HEK293 (cell line): ENCODE data around the gene C11orf86.

Source experiments
- KLF1 ChIP-seq: fragments of 450-650 bp; formaldehyde crosslinking; IDR thresholded peaks from 2 replicates; pipeline ENCODE4 v1.5.1; 2016; ENCODE audit warnings: missing biosample characterization, missing genetic modification characterization
- SALL2 ChIP-seq: fragments of 450-650 bp; formaldehyde crosslinking; IDR thresholded peaks from 2 replicates; pipeline ENCODE4 v1.5.0; 2017; ENCODE audit warnings: missing biosample characterization, mild to moderate bottlenecking, missing genetic modification characterization, borderline replicate concordance
- TCF7L2 ChIP-seq: IDR thresholded peaks from 2 replicates; pipeline ENCODE4 v1.6.1; 2011; ENCODE audit warnings: low read depth, mild to moderate bottlenecking, inconsistent platforms, low read length, moderate library complexity, borderline replicate concordance
- ZBTB11 ChIP-seq: fragments of 450-650 bp; formaldehyde crosslinking; conservative IDR thresholded peaks from 2 replicates; pipeline ENCODE4 v1.5.1; 2016; ENCODE audit warnings: low read depth, missing biosample characterization, missing genetic modification characterization
- ZBTB21 ChIP-seq: fragments of 450-650 bp; formaldehyde crosslinking; IDR thresholded peaks from 2 replicates; pipeline ENCODE4 v1.5.1; 2017; ENCODE audit warnings: missing biosample characterization, missing genetic modification characterization
- ZFP37 ChIP-seq: fragments of 450-650 bp; formaldehyde crosslinking; IDR thresholded peaks from 2 replicates; pipeline ENCODE4 v1.5.1; 2016; ENCODE audit warnings: missing biosample characterization, missing genetic modification characterization
- ZNF138 ChIP-seq: fragments of 450-650 bp; formaldehyde crosslinking; IDR thresholded peaks from 2 replicates; pipeline ENCODE4 v1.5.1; 2016; ENCODE audit warnings: missing biosample characterization, missing genetic modification characterization, borderline replicate concordance
- ZNF544 ChIP-seq: fragments of 450-650 bp; formaldehyde crosslinking; IDR thresholded peaks from 2 replicates; pipeline ENCODE4 v1.5.0; 2017; ENCODE audit warnings: missing biosample characterization, missing genetic modification characterization
- ZSCAN16 ChIP-seq: fragments of 450-650 bp; formaldehyde crosslinking; IDR thresholded peaks from 2 replicates; pipeline ENCODE4 v1.5.1; 2016; ENCODE audit warnings: missing biosample characterization, missing genetic modification characterization
- ZSCAN30 ChIP-seq: fragments of 450-650 bp; IDR thresholded peaks from 2 replicates; pipeline ENCODE4 v1.5.1; 2018; ENCODE audit warnings: missing biosample characterization, mild to moderate bottlenecking, missing genetic modification characterization, moderate library complexity
- TF ChIP-seq, protein P1 (sequence below): fragments of 450-650 bp; formaldehyde crosslinking; IDR thresholded peaks from 2 replicates; pipeline ENCODE4 v1.5.1; 2016; ENCODE audit warnings: missing biosample characterization, missing genetic modification characterization
- TF ChIP-seq, protein P2 (sequence below): fragments of 450-650 bp; IDR thresholded peaks from 2 replicates; pipeline ENCODE4 v1.5.1; 2018; ENCODE audit warnings: missing biosample characterization, missing genetic modification characterization
- TF ChIP-seq, protein P3 (sequence below): fragments of 450-650 bp; formaldehyde crosslinking; IDR thresholded peaks from 2 replicates; pipeline ENCODE4 v1.5.1; 2016; ENCODE audit warnings: missing biosample characterization, missing genetic modification characterization
- TF ChIP-seq, protein P4 (sequence below): fragments of 450-650 bp; formaldehyde crosslinking; IDR thresholded peaks from 2 replicates; pipeline ENCODE4 v1.5.1; 2016; ENCODE audit warnings: missing biosample characterization, missing genetic modification characterization

- no peak for TF ChIP-seq ZSCAN30
- TF ChIP-seq, protein P1, sequence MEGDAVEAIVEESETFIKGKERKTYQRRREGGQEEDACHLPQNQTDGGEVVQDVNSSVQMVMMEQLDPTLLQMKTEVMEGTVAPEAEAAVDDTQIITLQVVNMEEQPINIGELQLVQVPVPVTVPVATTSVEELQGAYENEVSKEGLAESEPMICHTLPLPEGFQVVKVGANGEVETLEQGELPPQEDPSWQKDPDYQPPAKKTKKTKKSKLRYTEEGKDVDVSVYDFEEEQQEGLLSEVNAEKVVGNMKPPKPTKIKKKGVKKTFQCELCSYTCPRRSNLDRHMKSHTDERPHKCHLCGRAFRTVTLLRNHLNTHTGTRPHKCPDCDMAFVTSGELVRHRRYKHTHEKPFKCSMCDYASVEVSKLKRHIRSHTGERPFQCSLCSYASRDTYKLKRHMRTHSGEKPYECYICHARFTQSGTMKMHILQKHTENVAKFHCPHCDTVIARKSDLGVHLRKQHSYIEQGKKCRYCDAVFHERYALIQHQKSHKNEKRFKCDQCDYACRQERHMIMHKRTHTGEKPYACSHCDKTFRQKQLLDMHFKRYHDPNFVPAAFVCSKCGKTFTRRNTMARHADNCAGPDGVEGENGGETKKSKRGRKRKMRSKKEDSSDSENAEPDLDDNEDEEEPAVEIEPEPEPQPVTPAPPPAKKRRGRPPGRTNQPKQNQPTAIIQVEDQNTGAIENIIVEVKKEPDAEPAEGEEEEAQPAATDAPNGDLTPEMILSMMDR, result no peak
- no peak for TF ChIP-seq ZNF138 (tag by site-specific recombination)
- no peak for TF ChIP-seq SALL2 (tag by site-specific recombination)
- TF ChIP-seq, protein P2, sequence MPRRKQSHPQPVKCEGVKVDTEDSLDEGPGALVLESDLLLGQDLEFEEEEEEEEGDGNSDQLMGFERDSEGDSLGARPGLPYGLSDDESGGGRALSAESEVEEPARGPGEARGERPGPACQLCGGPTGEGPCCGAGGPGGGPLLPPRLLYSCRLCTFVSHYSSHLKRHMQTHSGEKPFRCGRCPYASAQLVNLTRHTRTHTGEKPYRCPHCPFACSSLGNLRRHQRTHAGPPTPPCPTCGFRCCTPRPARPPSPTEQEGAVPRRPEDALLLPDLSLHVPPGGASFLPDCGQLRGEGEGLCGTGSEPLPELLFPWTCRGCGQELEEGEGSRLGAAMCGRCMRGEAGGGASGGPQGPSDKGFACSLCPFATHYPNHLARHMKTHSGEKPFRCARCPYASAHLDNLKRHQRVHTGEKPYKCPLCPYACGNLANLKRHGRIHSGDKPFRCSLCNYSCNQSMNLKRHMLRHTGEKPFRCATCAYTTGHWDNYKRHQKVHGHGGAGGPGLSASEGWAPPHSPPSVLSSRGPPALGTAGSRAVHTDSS, result no peak
- TF ChIP-seq ZBTB21, result no peak
- no peak for TF ChIP-seq ZBTB11 (tag by site-specific recombination)
- no peak for TF ChIP-seq ZSCAN16
- TF ChIP-seq ZFP37 (tag by site-specific recombination), result no peak
- TF ChIP-seq ZNF544 (tag by site-specific recombination), result no peak
- TF ChIP-seq, protein P3, sequence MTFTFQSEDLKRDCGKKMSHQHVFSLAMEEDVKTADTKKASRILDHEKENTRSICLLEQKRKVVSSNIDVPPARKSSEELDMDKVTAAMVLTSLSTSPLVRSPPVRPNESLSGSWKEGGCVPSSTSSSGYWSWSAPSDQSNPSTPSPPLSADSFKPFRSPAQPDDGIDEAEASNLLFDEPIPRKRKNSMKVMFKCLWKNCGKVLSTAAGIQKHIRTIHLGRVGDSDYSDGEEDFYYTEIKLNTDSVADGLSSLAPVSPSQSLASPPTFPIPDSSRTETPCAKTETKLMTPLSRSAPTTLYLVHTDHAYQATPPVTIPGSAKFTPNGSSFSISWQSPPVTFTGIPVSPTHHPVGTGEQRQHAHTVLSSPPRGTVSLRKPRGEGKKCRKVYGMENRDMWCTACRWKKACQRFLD (tag by site-specific recombination), result no peak
- TF ChIP-seq, protein P4, sequence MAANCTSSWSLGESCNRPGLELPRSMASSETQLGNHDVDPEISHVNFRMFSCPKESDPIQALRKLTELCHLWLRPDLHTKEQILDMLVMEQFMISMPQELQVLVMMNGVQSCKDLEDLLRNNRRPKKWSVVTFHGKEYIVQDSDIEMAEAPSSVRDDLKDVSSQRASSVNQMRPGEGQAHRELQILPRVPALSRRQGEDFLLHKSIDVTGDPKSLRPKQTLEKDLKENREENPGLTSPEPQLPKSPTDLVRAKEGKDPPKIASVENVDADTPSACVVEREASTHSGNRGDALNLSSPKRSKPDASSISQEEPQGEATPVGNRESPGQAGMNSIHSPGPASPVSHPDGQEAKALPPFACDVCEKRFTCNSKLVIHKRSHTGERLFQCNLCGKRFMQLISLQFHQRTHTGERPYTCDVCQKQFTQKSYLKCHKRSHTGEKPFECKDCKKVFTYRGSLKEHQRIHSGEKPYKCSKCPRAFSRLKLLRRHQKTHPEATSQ (tag by site-specific recombination), result no peak
- no peak for TF ChIP-seq KLF1 (tag by site-specific recombination)
- TF ChIP-seq TCF7L2, result no peak
Observed at GRCh38 chr11:66983275-66983924, 8.3 kb downstream of the C11orf86 start.
